ENCODE data around the gene PDE6A. TPM values are rescaled to one million over a fixed set of nuclear protein-coding genes. Genes with fewer than 3 reads are reported as not detected.

PDE6A gene
- total and polyA plus RNA-seq, 2 of the 8 experiments (the other 6 are each of a cell fraction or from before 2014, with no cell fraction given) = not detected

- TF ChIP-seq GABPA (IDR thresholded peaks at IDR 0.05; ENCODE audit: borderline replicate concordance, insufficient read depth, low read length) (no peak), CTCF (IDR thresholded peaks at IDR 0.05; ENCODE audit: control extremely low read depth in 1 of 3, insufficient read depth in 1 of 3, low read depth in 1 of 3, low read length in 3 of 3) (no peak)
These were observed 124.6 kb downstream of the PDE6A start (continued) for GRCh38 chr5:149820012-149820411.
